HepG2 (cell line): ENCODE measurements around the gene UBE2D4. TPM values are rescaled to one million over a fixed set of nuclear protein-coding genes. Genes with fewer than 3 reads are reported as not detected.

Source experiments
- ATAC-seq: fragments of 200-7000 bp; cut with Tn5 transposase; 3 replicates; pipeline ENCODE4 v1.9.1; 2020; ENCODE audit warnings: mild to moderate bottlenecking, moderate library complexity
- BruUV-seq: library from RNA; stranded (reverse); fragments of 400-500 nt; replicated peaks from 2 replicates; lab custom pipeline; 2021; lab: Mats Ljungman, UMichigan
- CTCF ChIA-PET: fragments of 300-600 bp; formaldehyde crosslinking; extraction: SDS; loops from one replicate; lab custom pipeline; 2021; ENCODE audit warnings: low total read pairs, inconsistent platforms, low intra/inter-chr PET ratio; lab: Yijun Ruan, JAX
- POLR2A ChIA-PET: fragments of 350-600 bp; sonication (Branson Sonifier 250); formaldehyde crosslinking; loops from one replicate; lab custom pipeline; 2020; ENCODE audit warnings: antibody characterized with exemption, inconsistent platforms; lab: Yijun Ruan, JAX
- DNase-seq: peaks from one replicate; pipeline ENCODE4 v3.0.0-alpha.2; 2015; ENCODE audit warnings: low spot score
- FAIRE-seq: peaks from 3 replicates; lab custom pipeline; 2011; peaks lifted over from hg19 to GRCh38; lab: Jason Lieb, UNC
- H2AFZ ChIP-seq: one replicate; pipeline ENCODE4 v1.6.1; 2011; ENCODE audit warnings: low read length, inconsistent platforms
- H3K27ac ChIP-seq: fragments of 300-600 bp; 3 replicates; pipeline ENCODE4 v1.8.0; 2011; ENCODE audit warnings: mixed run types, mild to moderate bottlenecking, mixed read lengths, low read length, inconsistent platforms; ENCODE audit not compliant: insufficient read depth; ENCODE audit errors: extremely low read length
- H3K27me3 ChIP-seq, 2 experiments: fragments of 200-600 bp in 1 of 2; 2 replicates in 1 of 2; 3 replicates in 1 of 2; pipeline versions ENCODE4 v1.6.0 to v1.8.0; 2011; ENCODE audit warnings: low read length in 2 of 2, mild to moderate bottlenecking in 2 of 2, moderate library complexity in 2 of 2, inconsistent platforms in 1 of 2; ENCODE audit not compliant: insufficient read depth in 2 of 2, control insufficient read depth in 1 of 2
- H3K36me3 ChIP-seq, 2 experiments: fragments of 200-600 bp in 1 of 2; replicated peaks in 1 of 2; 2 replicates in 1 of 2; 3 replicates in 1 of 2; pipeline versions ENCODE4 v1.5.1 to v1.8.0; 2011; ENCODE audit warnings: low read length in 2 of 2, inconsistent platforms in 1 of 2; ENCODE audit not compliant: insufficient read depth in 2 of 2, control insufficient read depth in 1 of 2
- H3K4me1 ChIP-seq: 2 replicates; pipeline ENCODE4 v1.5.1; 2012; ENCODE audit warnings: low read length, inconsistent platforms; ENCODE audit not compliant: insufficient read depth
- H3K4me2 ChIP-seq: 2 replicates; pipeline ENCODE4 v1.6.0; 2011; ENCODE audit warnings: low read depth, low read length, inconsistent platforms
- H3K4me3 ChIP-seq, 3 experiments: fragments of 200-600 bp in 1 of 3; sonication (generic), shearing (Covaris generic) in 1 of 3; replicated peaks in 1 of 3; 2 replicates each; pipeline ENCODE4 v1.5.1; 2011 to 2016; ENCODE audit warnings: low read length in 3 of 3, inconsistent platforms in 2 of 3, low read depth in 2 of 3, mild to moderate bottlenecking in 2 of 3, control low read depth in 1 of 3, mixed read lengths in 1 of 3; ENCODE audit not compliant: insufficient read depth in 1 of 3
- H3K79me2 ChIP-seq: one replicate; pipeline ENCODE4 v1.6.1; 2011; ENCODE audit warnings: low read length, inconsistent platforms; ENCODE audit not compliant: insufficient read depth
- H3K9ac ChIP-seq: 2 replicates; pipeline ENCODE4 v1.6.0; 2011; ENCODE audit warnings: mild to moderate bottlenecking, low read depth, low read length, inconsistent platforms; ENCODE audit not compliant: insufficient read depth
- H3K9me3 ChIP-seq: 2 replicates; pipeline ENCODE4 v1.5.1; 2012; ENCODE audit warnings: mild to moderate bottlenecking, low read length
- H4K20me1 ChIP-seq: 2 replicates; pipeline ENCODE4 v1.6.0; 2011; ENCODE audit warnings: inconsistent platforms, mild to moderate bottlenecking, low read length, moderate library complexity; ENCODE audit not compliant: insufficient read depth
- AGO2 ChIP-seq: fragments of 200-400 bp; formaldehyde crosslinking; optimal IDR thresholded peaks from 2 replicates; pipeline ENCODE3; 2017; ENCODE audit warnings: mild to moderate bottlenecking, low read depth, low read length, moderate library complexity
- BHLHE40 ChIP-seq: IDR thresholded peaks from 2 replicates; pipeline ENCODE4 v1.6.1; 2011; ENCODE audit warnings: low read length, improper control_type of control experiment
- CENPT ChIP-seq: sonication (generic); formaldehyde crosslinking; IDR thresholded peaks from 2 replicates; pipeline ENCODE4 v1.8.0; 2022; ENCODE audit warnings: low read depth, mild to moderate bottlenecking, moderate library complexity, missing genetic modification reagents
- ERF ChIP-seq: IDR thresholded peaks from 2 replicates; pipeline ENCODE4 v1.6.1; 2018; ENCODE audit warnings: missing biosample characterization, missing genetic modification reagents
- FOXK1 ChIP-seq: sonication (generic); formaldehyde crosslinking; IDR thresholded peaks from 2 replicates; pipeline ENCODE4 v1.4.0; 2020; ENCODE audit warnings: low read depth, missing genetic modification reagents, borderline replicate concordance
- MEIS2 ChIP-seq: sonication (generic); formaldehyde crosslinking; IDR thresholded peaks from 2 replicates; pipeline ENCODE4 v1.9.0; 2021; ENCODE audit warnings: mild to moderate bottlenecking, missing genetic modification reagents
- MXI1 ChIP-seq: IDR thresholded peaks from 3 replicates; pipeline ENCODE4 v1.6.1; 2012; ENCODE audit warnings: low read depth, low read length, inconsistent platforms, borderline replicate concordance
- NPAS2 ChIP-seq: sonication (generic); formaldehyde crosslinking; IDR thresholded peaks from 2 replicates; pipeline ENCODE4 v1.8.0; 2022; ENCODE audit warnings: mild to moderate bottlenecking, missing genetic modification reagents, borderline replicate concordance
- POLR2A ChIP-seq, 2 experiments: IDR thresholded peaks; 2 replicates each; pipeline ENCODE4 v1.6.1; 2011; ENCODE audit warnings: low read depth in 2 of 2, low read length in 2 of 2, mild to moderate bottlenecking in 1 of 2, moderate library complexity in 1 of 2; ENCODE audit not compliant: insufficient read depth in 1 of 2
- SNAI1 ChIP-seq: sonication (generic); formaldehyde crosslinking; IDR thresholded peaks from 2 replicates; pipeline ENCODE4 v1.5.0; 2020; ENCODE audit warnings: mild to moderate bottlenecking, missing genetic modification reagents, borderline replicate concordance
- TCF12 ChIP-seq, 2 experiments: fragments of 450-650 bp in 1 of 2; sonication (generic) in 1 of 2; formaldehyde crosslinking in 1 of 2; IDR thresholded peaks; 2 replicates each; pipeline versions ENCODE4 v1.6.1 to v1.8.0; 2017 to 2022; ENCODE audit warnings: antibody characterized with exemption in 1 of 2, mild to moderate bottlenecking in 1 of 2, missing genetic modification reagents in 1 of 2, moderate library complexity in 1 of 2
- TFDP2 ChIP-seq: sonication (generic); formaldehyde crosslinking; IDR thresholded peaks from 2 replicates; pipeline ENCODE4 v1.4.0; 2020; ENCODE audit warnings: missing genetic modification reagents
- ZNF496 ChIP-seq: sonication (generic); formaldehyde crosslinking; IDR thresholded peaks from 2 replicates; pipeline ENCODE4 v1.8.1; 2023; ENCODE audit warnings: mild to moderate bottlenecking, moderate library complexity, missing genetic modification reagents; ENCODE audit not compliant: insufficient replicate concordance
- ZNF766 ChIP-seq: sonication (generic); formaldehyde crosslinking; IDR thresholded peaks from 2 replicates; pipeline ENCODE4 v1.5.0; 2020; ENCODE audit warnings: missing genetic modification reagents, borderline replicate concordance
- ZZZ3 ChIP-seq: sonication (generic); formaldehyde crosslinking; IDR thresholded peaks from 2 replicates; pipeline ENCODE4 v1.4.0; 2020; ENCODE audit warnings: missing genetic modification reagents, mild to moderate bottlenecking, borderline replicate concordance
- WGBS: methylation state at CpG from one replicate; pipeline ENCODE4 v1.1.6; 2017; ENCODE audit warnings: low lambda C conversion rate; 5-methylcytosine and 5-hydroxymethylcytosine counted together
- in situ Hi-C: cut with HindIII; loops from 2 replicates; pipeline ENCODE4 v1.10.0; 2017; ENCODE audit warnings: low pct_unique_long_range_greater_than_20kb; ENCODE audit not compliant: extremely low pct_ligation_motif_present
- intact Hi-C: fragments of 100-400 bp; cut with micrococcal nuclease; formaldehyde crosslinking; loops from one replicate; pipeline ENCODE4 v1.10.0; 2022; ENCODE audit not compliant: unreplicated experiment
- polyA plus RNA-seq, 8 experiments: library from polyadenylated mRNA; depleted of rRNA in 3 of 8; stranded (reverse) in 7 of 8; unstranded in 1 of 8; fragments of >200 nt; fragmentation: Illumina TruSeq in 4 of 8; extraction: Trizol in 4 of 8; gene quantifications; 2 replicates each; pipeline versions ENCODE4 v1.2.1 to v1.2.3, GENCODE V29; 2011 to 2016; ENCODE audit warnings: low read depth in 4 of 8, missing spikeins in 1 of 8, mixed read lengths in 1 of 8; ENCODE audit not compliant: insufficient read depth in 1 of 8
- total RNA-seq, 5 experiments: library from RNA; depleted of rRNA; stranded (reverse); fragments of >200 nt; fragmentation: Illumina TruSeq; extraction: Trizol; gene quantifications; 2 replicates each; pipeline ENCODE4 v1.2.3, GENCODE V29; 2016; ENCODE audit warnings: low read depth in 1 of 5
- TF ChIP-seq, protein P1 (sequence below): sonication (generic); formaldehyde crosslinking; IDR thresholded peaks from 2 replicates; pipeline ENCODE4 v1.5.0; 2020; ENCODE audit warnings: mild to moderate bottlenecking, missing genetic modification reagents, borderline replicate concordance
- TF ChIP-seq, protein P2 (sequence below): sonication (generic); formaldehyde crosslinking; IDR thresholded peaks from 2 replicates; pipeline ENCODE4 v1.4.0; 2020; ENCODE audit warnings: missing genetic modification reagents, mild to moderate bottlenecking, borderline replicate concordance

Gene UBE2D4
- total and polyA plus RNA-seq, 2 of the 13 experiments (the other 11 are each of a cell fraction or from before 2014, with no cell fraction given), result 9.9 to 16.0 TPM

DNA sequence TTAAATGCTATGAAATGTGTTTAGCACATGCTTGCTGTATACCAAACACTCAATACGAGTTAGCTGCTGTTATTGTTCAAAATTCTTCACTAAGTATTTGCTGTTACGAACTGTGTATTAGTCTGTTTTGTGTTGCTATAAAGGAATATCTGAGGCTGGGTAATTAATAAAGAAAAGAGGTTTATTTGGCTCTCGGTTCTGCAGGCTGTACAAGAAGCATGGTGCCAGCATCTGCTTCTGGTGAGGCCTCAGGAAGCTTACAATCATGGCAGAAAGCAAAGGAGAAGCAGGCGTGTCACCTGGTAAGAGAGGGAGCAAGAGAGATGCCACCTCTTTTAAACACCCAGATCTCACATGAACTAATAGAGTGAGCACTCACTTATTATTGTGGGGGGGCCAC, 1.6 kb downstream of the UBE2D4 start:
- Histone ChIP-seq H3K36me3 (no peaks in the 10 kb centered on the region), H3K79me2 (peaks cover 2% of the 10 kb centered on the region), H3K27me3 (no peaks in the 10 kb centered on the region), H3K9me3 (no peaks in the 10 kb centered on the region), H2AFZ (no peak overlapping the region), H3K4me1 (peaks cover 26% of the 10 kb centered on the region), H4K20me1 (no peaks in the 10 kb centered on the region), H3K4me2 (no peak overlapping the region), H3K9ac (no peak overlapping the region), H3K4me3 (no peak overlapping the region), H3K27ac (no peak overlapping the region)
- 93% methylated on average over 4 of the region's 4 CpGs for WGBS
- ChIA-PET POLR2A (no interaction called here), CTCF (no interaction called here)
- DNase-seq (no peak), FAIRE-seq (no peak), ATAC-seq (no peak)
- BruUV-seq, result no TSS peak
- TF ChIP-seq, protein P1, sequence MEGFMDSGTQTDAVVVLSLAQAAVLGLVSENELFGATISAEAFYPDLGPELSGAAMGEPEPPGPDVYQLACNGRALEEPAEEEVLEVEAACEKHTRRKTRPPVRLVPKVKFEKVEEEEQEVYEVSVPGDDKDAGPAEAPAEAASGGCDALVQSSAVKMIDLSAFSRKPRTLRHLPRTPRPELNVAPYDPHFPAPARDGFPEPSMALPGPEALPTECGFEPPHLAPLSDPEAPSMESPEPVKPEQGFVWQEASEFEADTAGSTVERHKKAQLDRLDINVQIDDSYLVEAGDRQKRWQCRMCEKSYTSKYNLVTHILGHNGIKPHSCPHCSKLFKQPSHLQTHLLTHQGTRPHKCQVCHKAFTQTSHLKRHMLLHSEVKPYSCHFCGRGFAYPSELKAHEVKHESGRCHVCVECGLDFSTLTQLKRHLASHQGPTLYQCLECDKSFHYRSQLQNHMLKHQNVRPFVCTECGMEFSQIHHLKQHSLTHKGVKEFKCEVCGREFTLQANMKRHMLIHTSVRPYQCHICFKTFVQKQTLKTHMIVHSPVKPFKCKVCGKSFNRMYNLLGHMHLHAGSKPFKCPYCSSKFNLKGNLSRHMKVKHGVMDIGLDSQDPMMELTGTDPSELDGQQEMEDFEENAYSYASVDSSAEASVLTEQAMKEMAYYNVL, result no peak
- no peak for TF ChIP-seq POLR2A (IDR thresholded peaks at IDR 0.05; ENCODE audit: insufficient read depth in 1 of 2, low read depth in 2 of 2, low read length in 2 of 2)
- TF ChIP-seq SNAI1 (CRISPR knock-in tag), result no peak
- TF ChIP-seq, protein P2, sequence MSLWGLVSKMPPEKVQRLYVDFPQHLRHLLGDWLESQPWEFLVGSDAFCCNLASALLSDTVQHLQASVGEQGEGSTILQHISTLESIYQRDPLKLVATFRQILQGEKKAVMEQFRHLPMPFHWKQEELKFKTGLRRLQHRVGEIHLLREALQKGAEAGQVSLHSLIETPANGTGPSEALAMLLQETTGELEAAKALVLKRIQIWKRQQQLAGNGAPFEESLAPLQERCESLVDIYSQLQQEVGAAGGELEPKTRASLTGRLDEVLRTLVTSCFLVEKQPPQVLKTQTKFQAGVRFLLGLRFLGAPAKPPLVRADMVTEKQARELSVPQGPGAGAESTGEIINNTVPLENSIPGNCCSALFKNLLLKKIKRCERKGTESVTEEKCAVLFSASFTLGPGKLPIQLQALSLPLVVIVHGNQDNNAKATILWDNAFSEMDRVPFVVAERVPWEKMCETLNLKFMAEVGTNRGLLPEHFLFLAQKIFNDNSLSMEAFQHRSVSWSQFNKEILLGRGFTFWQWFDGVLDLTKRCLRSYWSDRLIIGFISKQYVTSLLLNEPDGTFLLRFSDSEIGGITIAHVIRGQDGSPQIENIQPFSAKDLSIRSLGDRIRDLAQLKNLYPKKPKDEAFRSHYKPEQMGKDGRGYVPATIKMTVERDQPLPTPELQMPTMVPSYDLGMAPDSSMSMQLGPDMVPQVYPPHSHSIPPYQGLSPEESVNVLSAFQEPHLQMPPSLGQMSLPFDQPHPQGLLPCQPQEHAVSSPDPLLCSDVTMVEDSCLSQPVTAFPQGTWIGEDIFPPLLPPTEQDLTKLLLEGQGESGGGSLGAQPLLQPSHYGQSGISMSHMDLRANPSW (CRISPR knock-in tag), result no peak
- no peak for TF ChIP-seq MXI1
- TF ChIP-seq CENPT (CRISPR knock-in tag), result no peak
- no peak for TF ChIP-seq ZNF766 (CRISPR knock-in tag)
- no peak for TF ChIP-seq NPAS2 (CRISPR knock-in tag)
- TF ChIP-seq ERF (CRISPR knock-in tag), result no peak
- no peak for TF ChIP-seq ZZZ3 (CRISPR knock-in tag)
- no peak for TF ChIP-seq BHLHE40
- no peak for TF ChIP-seq AGO2
- TF ChIP-seq MEIS2 (CRISPR knock-in tag), result no peak
- no peak for TF ChIP-seq TFDP2
- TF ChIP-seq ZNF496, result no peak
- TF ChIP-seq TCF12 (IDR thresholded peaks at IDR 0.05), result no peak
- TF ChIP-seq TCF12 (CRISPR knock-in tag; IDR thresholded peaks at IDR 0.05), result no peak
- TF ChIP-seq FOXK1, result no peak
- in situ Hi-C loops (no loop called here), intact Hi-C loops (no loop called here)
